GM23338 (cell line): ENCODE measurements around the gene PHF1.

Experiments used
- EZH2 ChIP-seq: fragments of 200-600 bp; sonication (generic); IDR thresholded peaks from one replicate; pipeline ENCODE4 v1.8.0; 2017; ENCODE audit warnings: antibody characterized with exemption, mild to moderate bottlenecking, low read depth; ENCODE audit not compliant: unreplicated experiment
- EZH2phosphoT487 ChIP-seq: fragments of 200-600 bp; sonication (generic); IDR thresholded peaks from one replicate; pipeline ENCODE4 v1.8.1; 2018; ENCODE audit warnings: antibody characterized with exemption; ENCODE audit not compliant: unreplicated experiment
- NANOG ChIP-seq: IDR thresholded peaks from 2 replicates; pipeline ENCODE4 v1.6.1; 2016; ENCODE audit warnings: antibody characterized with exemption, borderline replicate concordance
- POLR2AphosphoS5 ChIP-seq: IDR thresholded peaks from 2 replicates; pipeline ENCODE4 v1.6.1; 2016; ENCODE audit warnings: antibody characterized with exemption, low read depth
- ZNF114 ChIP-seq: fragments of 250-450 bp; sonication (Bioruptor Pico); IDR thresholded peaks from 2 replicates; pipeline ENCODE4 v1.5.0; 2020; ENCODE audit warnings: mild to moderate bottlenecking, moderate library complexity
- ZNF331 ChIP-seq: fragments of 250-450 bp; sonication (Bioruptor Pico); IDR thresholded peaks from 2 replicates; pipeline ENCODE4 v1.5.0; 2020; ENCODE audit warnings: low read depth, mild to moderate bottlenecking, moderate library complexity
- TF ChIP-seq, protein P1 (sequence below), 2 experiments: fragments of 200-600 bp in 1 of 2; sonication (generic) in 1 of 2; conservative IDR thresholded peaks; 2 replicates each; pipeline versions ENCODE4 v1.5.1 to v1.6.1; 2016 to 2017; ENCODE audit warnings: antibody characterized with exemption in 2 of 2, low read depth in 2 of 2, mild to moderate bottlenecking in 2 of 2, moderate library complexity in 1 of 2
- TF ChIP-seq, protein P2 (sequence below): IDR thresholded peaks from one replicate; pipeline ENCODE4 v1.6.1; 2018; ENCODE audit warnings: antibody characterized with exemption; ENCODE audit not compliant: unreplicated experiment
- TF ChIP-seq, protein P3 (sequence below): fragments of 250-450 bp; sonication (Bioruptor Pico); IDR thresholded peaks from 2 replicates; pipeline ENCODE4 v1.5.0; 2020; ENCODE audit warnings: mild to moderate bottlenecking, moderate library complexity

DNA sequence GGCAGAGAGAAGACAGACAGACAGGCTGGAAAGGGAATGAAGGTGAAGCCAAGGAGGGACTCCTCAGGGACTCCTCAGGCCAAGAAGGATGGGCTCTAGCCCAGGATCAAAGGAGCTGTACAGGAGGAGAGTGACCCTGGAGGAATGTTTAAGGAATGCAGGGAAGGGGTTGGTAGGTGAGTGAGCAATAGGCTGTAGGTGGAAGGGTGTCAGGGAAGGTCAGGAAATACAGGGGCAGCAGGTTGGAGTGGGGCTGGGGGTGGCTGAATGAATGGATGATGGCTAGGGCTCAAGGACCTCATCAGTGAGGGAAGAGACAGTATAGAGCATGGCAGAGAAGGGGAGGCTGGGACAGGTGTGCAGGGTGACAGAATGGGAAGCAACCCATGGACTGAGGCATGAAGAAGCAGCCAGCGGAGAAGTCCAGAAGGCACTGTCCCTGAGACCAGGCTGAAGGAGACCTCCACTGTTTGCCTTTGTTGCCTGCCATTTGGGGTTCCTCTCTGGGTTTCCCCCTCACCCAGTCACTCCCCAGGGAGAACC is 22.3 kb downstream of the PHF1 start:
- TF ChIP-seq, protein P1, sequence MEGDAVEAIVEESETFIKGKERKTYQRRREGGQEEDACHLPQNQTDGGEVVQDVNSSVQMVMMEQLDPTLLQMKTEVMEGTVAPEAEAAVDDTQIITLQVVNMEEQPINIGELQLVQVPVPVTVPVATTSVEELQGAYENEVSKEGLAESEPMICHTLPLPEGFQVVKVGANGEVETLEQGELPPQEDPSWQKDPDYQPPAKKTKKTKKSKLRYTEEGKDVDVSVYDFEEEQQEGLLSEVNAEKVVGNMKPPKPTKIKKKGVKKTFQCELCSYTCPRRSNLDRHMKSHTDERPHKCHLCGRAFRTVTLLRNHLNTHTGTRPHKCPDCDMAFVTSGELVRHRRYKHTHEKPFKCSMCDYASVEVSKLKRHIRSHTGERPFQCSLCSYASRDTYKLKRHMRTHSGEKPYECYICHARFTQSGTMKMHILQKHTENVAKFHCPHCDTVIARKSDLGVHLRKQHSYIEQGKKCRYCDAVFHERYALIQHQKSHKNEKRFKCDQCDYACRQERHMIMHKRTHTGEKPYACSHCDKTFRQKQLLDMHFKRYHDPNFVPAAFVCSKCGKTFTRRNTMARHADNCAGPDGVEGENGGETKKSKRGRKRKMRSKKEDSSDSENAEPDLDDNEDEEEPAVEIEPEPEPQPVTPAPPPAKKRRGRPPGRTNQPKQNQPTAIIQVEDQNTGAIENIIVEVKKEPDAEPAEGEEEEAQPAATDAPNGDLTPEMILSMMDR (conservative IDR thresholded peaks at IDR 0.05; ENCODE audit: low read depth in 2 of 2): no peak
- TF ChIP-seq, protein P2, sequence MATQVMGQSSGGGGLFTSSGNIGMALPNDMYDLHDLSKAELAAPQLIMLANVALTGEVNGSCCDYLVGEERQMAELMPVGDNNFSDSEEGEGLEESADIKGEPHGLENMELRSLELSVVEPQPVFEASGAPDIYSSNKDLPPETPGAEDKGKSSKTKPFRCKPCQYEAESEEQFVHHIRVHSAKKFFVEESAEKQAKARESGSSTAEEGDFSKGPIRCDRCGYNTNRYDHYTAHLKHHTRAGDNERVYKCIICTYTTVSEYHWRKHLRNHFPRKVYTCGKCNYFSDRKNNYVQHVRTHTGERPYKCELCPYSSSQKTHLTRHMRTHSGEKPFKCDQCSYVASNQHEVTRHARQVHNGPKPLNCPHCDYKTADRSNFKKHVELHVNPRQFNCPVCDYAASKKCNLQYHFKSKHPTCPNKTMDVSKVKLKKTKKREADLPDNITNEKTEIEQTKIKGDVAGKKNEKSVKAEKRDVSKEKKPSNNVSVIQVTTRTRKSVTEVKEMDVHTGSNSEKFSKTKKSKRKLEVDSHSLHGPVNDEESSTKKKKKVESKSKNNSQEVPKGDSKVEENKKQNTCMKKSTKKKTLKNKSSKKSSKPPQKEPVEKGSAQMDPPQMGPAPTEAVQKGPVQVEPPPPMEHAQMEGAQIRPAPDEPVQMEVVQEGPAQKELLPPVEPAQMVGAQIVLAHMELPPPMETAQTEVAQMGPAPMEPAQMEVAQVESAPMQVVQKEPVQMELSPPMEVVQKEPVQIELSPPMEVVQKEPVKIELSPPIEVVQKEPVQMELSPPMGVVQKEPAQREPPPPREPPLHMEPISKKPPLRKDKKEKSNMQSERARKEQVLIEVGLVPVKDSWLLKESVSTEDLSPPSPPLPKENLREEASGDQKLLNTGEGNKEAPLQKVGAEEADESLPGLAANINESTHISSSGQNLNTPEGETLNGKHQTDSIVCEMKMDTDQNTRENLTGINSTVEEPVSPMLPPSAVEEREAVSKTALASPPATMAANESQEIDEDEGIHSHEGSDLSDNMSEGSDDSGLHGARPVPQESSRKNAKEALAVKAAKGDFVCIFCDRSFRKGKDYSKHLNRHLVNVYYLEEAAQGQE: no peak
- TF ChIP-seq POLR2AphosphoS5 (no peak), EZH2 (no peak), EZH2phosphoT487 (no peak), ZNF114 (CRISPR knock-in tag) (no peak), ZNF331 (CRISPR knock-in tag) (no peak), NANOG (no peak)
- TF ChIP-seq, protein P3, sequence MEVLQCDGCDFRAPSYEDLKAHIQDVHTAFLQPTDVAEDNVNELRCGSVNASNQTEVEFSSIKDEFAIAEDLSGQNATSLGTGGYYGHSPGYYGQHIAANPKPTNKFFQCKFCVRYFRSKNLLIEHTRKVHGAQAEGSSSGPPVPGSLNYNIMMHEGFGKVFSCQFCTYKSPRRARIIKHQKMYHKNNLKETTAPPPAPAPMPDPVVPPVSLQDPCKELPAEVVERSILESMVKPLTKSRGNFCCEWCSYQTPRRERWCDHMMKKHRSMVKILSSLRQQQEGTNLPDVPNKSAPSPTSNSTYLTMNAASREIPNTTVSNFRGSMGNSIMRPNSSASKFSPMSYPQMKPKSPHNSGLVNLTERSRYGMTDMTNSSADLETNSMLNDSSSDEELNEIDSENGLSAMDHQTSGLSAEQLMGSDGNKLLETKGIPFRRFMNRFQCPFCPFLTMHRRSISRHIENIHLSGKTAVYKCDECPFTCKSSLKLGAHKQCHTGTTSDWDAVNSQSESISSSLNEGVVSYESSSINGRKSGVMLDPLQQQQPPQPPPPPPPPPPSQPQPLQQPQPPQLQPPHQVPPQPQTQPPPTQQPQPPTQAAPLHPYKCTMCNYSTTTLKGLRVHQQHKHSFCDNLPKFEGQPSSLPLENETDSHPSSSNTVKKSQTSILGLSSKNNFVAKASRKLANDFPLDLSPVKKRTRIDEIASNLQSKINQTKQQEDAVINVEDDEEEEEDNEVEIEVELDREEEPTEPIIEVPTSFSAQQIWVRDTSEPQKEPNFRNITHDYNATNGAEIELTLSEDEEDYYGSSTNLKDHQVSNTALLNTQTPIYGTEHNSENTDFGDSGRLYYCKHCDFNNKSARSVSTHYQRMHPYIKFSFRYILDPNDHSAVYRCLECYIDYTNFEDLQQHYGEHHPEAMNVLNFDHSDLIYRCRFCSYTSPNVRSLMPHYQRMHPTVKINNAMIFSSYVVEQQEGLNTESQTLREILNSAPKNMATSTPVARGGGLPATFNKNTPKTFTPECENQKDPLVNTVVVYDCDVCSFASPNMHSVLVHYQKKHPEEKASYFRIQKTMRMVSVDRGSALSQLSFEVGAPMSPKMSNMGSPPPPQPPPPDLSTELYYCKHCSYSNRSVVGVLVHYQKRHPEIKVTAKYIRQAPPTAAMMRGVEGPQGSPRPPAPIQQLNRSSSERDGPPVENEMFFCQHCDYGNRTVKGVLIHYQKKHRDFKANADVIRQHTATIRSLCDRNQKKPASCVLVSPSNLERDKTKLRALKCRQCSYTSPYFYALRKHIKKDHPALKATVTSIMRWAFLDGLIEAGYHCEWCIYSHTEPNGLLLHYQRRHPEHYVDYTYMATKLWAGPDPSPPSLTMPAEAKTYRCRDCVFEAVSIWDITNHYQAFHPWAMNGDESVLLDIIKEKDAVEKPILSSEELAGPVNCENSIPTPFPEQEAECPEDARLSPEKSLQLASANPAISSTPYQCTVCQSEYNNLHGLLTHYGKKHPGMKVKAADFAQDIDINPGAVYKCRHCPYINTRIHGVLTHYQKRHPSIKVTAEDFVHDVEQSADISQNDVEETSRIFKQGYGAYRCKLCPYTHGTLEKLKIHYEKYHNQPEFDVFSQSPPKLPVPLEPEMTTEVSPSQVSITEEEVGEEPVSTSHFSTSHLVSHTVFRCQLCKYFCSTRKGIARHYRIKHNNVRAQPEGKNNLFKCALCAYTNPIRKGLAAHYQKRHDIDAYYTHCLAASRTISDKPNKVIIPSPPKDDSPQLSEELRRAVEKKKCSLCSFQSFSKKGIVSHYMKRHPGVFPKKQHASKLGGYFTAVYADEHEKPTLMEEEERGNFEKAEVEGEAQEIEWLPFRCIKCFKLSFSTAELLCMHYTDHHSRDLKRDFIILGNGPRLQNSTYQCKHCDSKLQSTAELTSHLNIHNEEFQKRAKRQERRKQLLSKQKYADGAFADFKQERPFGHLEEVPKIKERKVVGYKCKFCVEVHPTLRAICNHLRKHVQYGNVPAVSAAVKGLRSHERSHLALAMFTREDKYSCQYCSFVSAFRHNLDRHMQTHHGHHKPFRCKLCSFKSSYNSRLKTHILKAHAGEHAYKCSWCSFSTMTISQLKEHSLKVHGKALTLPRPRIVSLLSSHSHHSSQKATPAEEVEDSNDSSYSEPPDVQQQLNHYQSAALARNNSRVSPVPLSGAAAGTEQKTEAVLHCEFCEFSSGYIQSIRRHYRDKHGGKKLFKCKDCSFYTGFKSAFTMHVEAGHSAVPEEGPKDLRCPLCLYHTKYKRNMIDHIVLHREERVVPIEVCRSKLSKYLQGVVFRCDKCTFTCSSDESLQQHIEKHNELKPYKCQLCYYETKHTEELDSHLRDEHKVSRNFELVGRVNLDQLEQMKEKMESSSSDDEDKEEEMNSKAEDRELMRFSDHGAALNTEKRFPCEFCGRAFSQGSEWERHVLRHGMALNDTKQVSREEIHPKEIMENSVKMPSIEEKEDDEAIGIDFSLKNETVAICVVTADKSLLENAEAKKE (CRISPR knock-in tag): no peak
